ENCODE data around the gene TMEM205. TPM values are rescaled to one million over a fixed set of nuclear protein-coding genes. Genes with fewer than 3 reads are reported as not detected.
A peak's percentile ranks its signal among the peaks of the same experiment; 100 is the strongest.

TMEM205 gene
- total and polyA plus RNA-seq, 2 of the 8 experiments (the other 6 are each of a cell fraction or from before 2014, with no cell fraction given), result 73.5 to 423 TPM

DNA sequence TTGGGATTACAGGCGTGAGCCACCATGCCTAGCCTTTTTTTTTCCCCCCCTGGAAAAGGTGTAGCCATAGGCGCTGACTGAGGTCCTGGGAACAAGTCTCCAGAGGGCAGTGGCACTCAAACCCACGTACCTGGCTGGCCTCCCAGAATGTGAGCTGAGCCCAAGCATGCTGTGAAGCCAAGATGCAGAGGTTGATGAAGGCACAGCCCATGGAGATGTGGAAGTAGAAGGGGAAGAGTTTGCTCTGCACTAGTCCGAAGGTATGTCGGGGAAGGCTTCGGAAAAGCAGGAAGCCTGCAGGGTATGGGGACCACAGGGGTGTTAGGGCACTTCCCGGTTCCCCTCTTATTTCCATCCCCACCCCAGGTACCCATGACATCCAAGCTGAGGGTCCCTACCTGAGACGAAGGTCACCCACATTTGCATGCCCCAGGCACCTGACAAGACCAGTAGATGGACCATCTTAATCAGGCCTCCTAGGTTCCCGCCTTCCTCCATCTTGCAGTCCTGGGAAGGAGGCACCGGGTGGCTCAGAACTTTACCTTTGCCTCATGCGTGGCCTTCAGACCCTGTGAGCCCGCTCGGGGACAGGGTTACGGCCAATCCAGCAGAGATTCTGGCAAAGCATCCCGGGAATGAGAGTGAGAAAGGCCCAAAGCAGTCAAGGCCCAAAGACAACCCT lies 805 bp downstream of the TMEM205 start:
- no peak for DNase-seq (ENCODE audit: low read depth in 1 of 2, low spot score in 2 of 2)
- H3K79me1 ChIP-seq (ENCODE audit: low read depth, low read length), result peaks cover 5% of the 10 kb centered on the region; the same call in 1 of the 2 replicates
- H4K20me1 ChIP-seq (replicated peaks in 1 of 2; ENCODE audit: control insufficient read depth in 1 of 2, insufficient read depth in 2 of 2, low read length in 2 of 2), result no peaks in the 10 kb centered on the region
- no peak for FAIRE-seq
- CTCF ChIA-PET (ENCODE audit: partially characterized antibody), result interaction anchor here (0.8 to 1.9 kb wide), 5 partner anchors 13 to 209 kb away, joined by 3 to 6 read pairs (median 3); partner anchors contain the start of gene TSPAN16
- no peak overlapping the region for H3K23ac ChIP-seq (ENCODE audit: insufficient read length)
- no peak overlapping the region for H4K8ac ChIP-seq (ENCODE audit: extremely low read depth, insufficient read depth, low read length)
- peak overlapping the region; percentile 69 to 99 for H3K4me2 ChIP-seq (ENCODE audit: insufficient read depth in 1 of 2, low read depth in 2 of 2, low read length in 2 of 2)
- no peak overlapping the region for H2BK12ac ChIP-seq (ENCODE audit: low read depth, low read length)
- no peak overlapping the region for H3K4ac ChIP-seq (replicated peaks; ENCODE audit: insufficient read length, low read depth, low read length)
- H4K91ac ChIP-seq (replicated peaks; ENCODE audit: insufficient read length, low read length), result no peak overlapping the region
- no peak overlapping the region for H2AFZ ChIP-seq (ENCODE audit: low read length)
- H3K14ac ChIP-seq (ENCODE audit: insufficient read length), result no peak overlapping the region
- no peak overlapping the region for H2BK15ac ChIP-seq (ENCODE audit: low read length)
- H3K23me2 ChIP-seq (ENCODE audit: low read depth, low read length), result peaks cover 12% of the 10 kb centered on the region
- POLR2A ChIA-PET (ENCODE audit: partially characterized antibody), result interaction anchor here (1.2 to 1.3 kb wide), 2 partner anchors 20 to 36 kb away, joined by 3 read pairs; no protein-coding TSS in a partner anchor
- no peaks in the 10 kb centered on the region for H3K27me3 ChIP-seq (replicated peaks in 1 of 4; ENCODE audit: control insufficient read depth in 3 of 4, extremely low read depth in 1 of 4, insufficient read depth in 3 of 4, low read length in 3 of 4)
- peak overlapping the region; percentile 63 to 94 (median 84) for H3K4me3 ChIP-seq (ENCODE audit: extremely low read depth in 1 of 4, insufficient read depth in 2 of 4, low read depth in 3 of 4, low read length in 4 of 4)
- H3K4me1 ChIP-seq (replicated peaks in 1 of 4; ENCODE audit: control insufficient read depth in 3 of 4, insufficient read depth in 4 of 4, low read length in 3 of 4), result peaks cover 0 to 10% (median 6%) of the 10 kb centered on the region in 4 experiments; a peak in 5 of 7 replicates
- no peak overlapping the region for H4K5ac ChIP-seq (ENCODE audit: insufficient read length, low read depth, low read length)
- no peaks in the 10 kb centered on the region for H3K36me3 ChIP-seq (ENCODE audit: control insufficient read depth in 2 of 4, insufficient read depth in 4 of 4, low read length in 3 of 4)
- H3K27ac ChIP-seq (ENCODE audit: low read depth, low read length), result no peak overlapping the region
- no peak overlapping the region for H2BK5ac ChIP-seq (ENCODE audit: low read depth, low read length)
- H3K9ac ChIP-seq (replicated peaks in 1 of 4; ENCODE audit: extremely low read depth in 1 of 4, low read depth in 3 of 4, low read length in 3 of 4), result no peak overlapping the region
- peaks cover 0 to 3% of the 10 kb centered on the region in 2 experiments; a peak in 1 of 4 replicates for H3K79me2 ChIP-seq (ENCODE audit: control insufficient read depth in 1 of 2, insufficient read depth in 2 of 2, low read length in 2 of 2)
- no peak overlapping the region for H2AK5ac ChIP-seq (ENCODE audit: low read depth, low read length)
- no peak overlapping the region for H3K18ac ChIP-seq (ENCODE audit: extremely low read depth, low read length)
- no peak overlapping the region for H2BK120ac ChIP-seq (replicated peaks; ENCODE audit: low read depth, low read length)
- no peak overlapping the region for H2BK20ac ChIP-seq (ENCODE audit: low read length)
- peaks cover 0 to 6% of the 10 kb centered on the region in 2 experiments; a peak in 1 of 4 replicates for H3K9me3 ChIP-seq (ENCODE audit: insufficient read depth in 2 of 2, low read depth in 1 of 2, low read length in 1 of 2)
- H3K56ac ChIP-seq (replicated peaks; ENCODE audit: insufficient read length, low read depth, low read length), result no peak overlapping the region
- 59% methylated on average over 13 of the region's 15 CpGs; no CpG with 5 or more reads in 1 of the 2 experiments for whole genome bisulfite sequencing, 2 experiments (ENCODE audit: extremely low coverage in 1 of 2, insufficient coverage in 1 of 2, insufficient read length in 1 of 2, insufficient replicate concordance in 2 of 2, low coverage in 1 of 2, low lambda C conversion rate in 2 of 2, missing lambda C conversion rate in 1 of 2)
- TF ChIP-seq SRF (IDR thresholded peaks at IDR 0.05; ENCODE audit: low read depth, low read length) (no peak), SP4 (IDR thresholded peaks at IDR 0.05; ENCODE audit: low read length) (no peak), CTBP2 (IDR thresholded peaks at IDR 0.05; ENCODE audit: borderline replicate concordance, insufficient read depth, insufficient read length, low read length) (no peak), EP300 (IDR thresholded peaks at IDR 0.05; ENCODE audit: borderline replicate concordance in 1 of 2, low read depth in 2 of 2, low read length in 2 of 2) (no peak), SIRT6 (IDR thresholded peaks at IDR 0.05; ENCODE audit: low read length) (no peak), RNF2 (IDR thresholded peaks at IDR 0.05; ENCODE audit: borderline replicate concordance, low read depth, low read length, missing control alignments, poor library complexity, severe bottlenecking) (no peak), BRCA1 (IDR thresholded peaks at IDR 0.05; ENCODE audit: low read depth, low read length) (no peak), ATF2 (IDR thresholded peaks at IDR 0.05; ENCODE audit: low read length) (no peak), CBX5 (IDR thresholded peaks at IDR 0.05; ENCODE audit: low read depth, low read length) (no peak), BACH1 (IDR thresholded peaks at IDR 0.05; ENCODE audit: low read length) (no peak)
